Upper lobe of left lung (tissue), 6 donors: ENCODE measurements around the gene TRIM22. TPM values are rescaled to one million over a fixed set of nuclear protein-coding genes. Genes with fewer than 3 reads are reported as not detected.

ENCODE experiments used
- total RNA-seq, 6 donors: library from RNA; depleted of rRNA in 4 of 6; stranded (reverse); fragments of >200 nt in 4 of 6; gene quantifications; one replicate each; pipeline versions ENCODE4 v1.1.0 to v1.2.1, GENCODE V29; 2016 to 2021
- donor health status: DM: no; HTN: no; CAD: no; lungs with moderate emphysema.
- donor health status: DM: no; HTN: yes; CAD: no; lungs with severe emphysema.

Gene TRIM22
- total RNA-seq, 6 donors from 2014 or later, result 82.2 to 262 (median 162) TPM

Other genes with a start within 250 kb of the TRIM22 start
- gene OR51I1, start 248.3 kb upstream of the TRIM22 start, total RNA-seq, result under 1 TPM in 1 of 6 donors, not detected in 5; 0.76 TPM
- gene OR51I2, start 240.5 kb upstream of the TRIM22 start, total RNA-seq, result not detected
- gene OR52D1, start 201.1 kb upstream of the TRIM22 start, total RNA-seq, result not detected
- 1 to 10 TPM in 2 of 6 donors, under 1 TPM in 4; 0.29 to 2.0 (median 0.72) TPM for gene UBQLN3, start 179.8 kb upstream of the TRIM22 start, total RNA-seq
- 1 to 10 TPM in 3 of 6 donors, under 1 TPM in 3; 0.26 to 5.2 (median 1.3) TPM for gene UBQLNL, start 173.1 kb upstream of the TRIM22 start, total RNA-seq
- under 1 TPM in 2 of 6 donors, not detected in 4; 0.24 to 0.55 TPM for gene OR52H1, start 141.2 kb upstream of the TRIM22 start, total RNA-seq
- gene OR52B6, start 108.9 kb upstream of the TRIM22 start, total RNA-seq, result not detected
- gene TRIM6, start 93.2 kb upstream of the TRIM22 start, total RNA-seq, result 1 to 10 TPM; 1.0 to 8.8 (median 2.1) TPM
- 10 to 100 TPM in 2 of 6 donors, 1 to 10 TPM in 4; 5.8 to 15.0 (median 8.4) TPM for gene TRIM34, start 64.8 kb upstream of the TRIM22 start, total RNA-seq
- 10 to 100 TPM; 21.1 to 53.0 (median 35.9) TPM for gene TRIM5, start 4.7 kb upstream of the TRIM22 start, total RNA-seq
- gene OR56B1, start 46.7 kb downstream of the TRIM22 start, total RNA-seq, result 1 to 10 TPM in 1 of 6 donors, under 1 TPM in 1, not detected in 4; 0.30 to 1.0 TPM
- gene OR52N4, start 64.5 kb downstream of the TRIM22 start, total RNA-seq, result 1 to 10 TPM in 1 of 6 donors, under 1 TPM in 3, not detected in 2; 0.20 to 1.9 (median 0.72) TPM
- gene OR52N5, start 93.6 kb downstream of the TRIM22 start, total RNA-seq, result not detected
- gene OR52N1, start 101.5 kb downstream of the TRIM22 start, total RNA-seq, result under 1 TPM in 1 of 6 donors, not detected in 5; 0.20 TPM
- not detected for gene OR52N2, start 119.1 kb downstream of the TRIM22 start, total RNA-seq
- gene OR52E6, start 152.1 kb downstream of the TRIM22 start, total RNA-seq, result not detected
- not detected for gene OR52E8, start 167.9 kb downstream of the TRIM22 start, total RNA-seq
- gene OR52E4, start 190.8 kb downstream of the TRIM22 start, total RNA-seq, result not detected
- gene OR52E5, start 203.4 kb downstream of the TRIM22 start, total RNA-seq, result not detected